NCI-H128 (cell line): ENCODE measurements around the gene SYNDIG1.

ENCODE experiments used
- DNase-seq: peaks from one replicate; lab custom pipeline; 2025; ENCODE audit not compliant: unreplicated experiment; lab: John Stamatoyannopoulos, UW

The SYNDIG1 gene

DNA sequence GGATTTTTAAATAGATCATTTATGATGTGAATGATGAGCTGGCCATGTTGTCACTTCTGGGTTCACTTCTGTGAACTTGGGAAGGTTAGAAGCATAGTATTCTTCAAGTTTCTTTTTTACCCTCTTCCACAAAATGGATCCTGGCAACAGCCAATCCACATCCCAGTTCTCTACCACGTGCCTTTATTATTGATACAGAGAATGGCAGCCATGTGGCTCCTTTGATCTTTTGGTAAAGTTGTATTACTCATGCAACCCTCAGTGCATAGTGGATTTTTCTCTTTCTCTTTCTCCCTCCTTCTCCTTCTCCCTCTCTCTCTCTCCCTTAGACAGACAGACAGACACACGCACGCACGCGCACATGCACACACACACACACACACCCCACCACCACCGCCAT lies 50.0 kb downstream of the SYNDIG1 start:
- DNase-seq, result no peak

GRCh38 chr20:24521032-24521431 lies 51.6 kb downstream of the SYNDIG1 start:
- no peak for DNase-seq

GRCh38 chr20:24522452-24523330 lies 53.3 kb downstream of the SYNDIG1 start:
- DNase-seq, result no peak

DNA sequence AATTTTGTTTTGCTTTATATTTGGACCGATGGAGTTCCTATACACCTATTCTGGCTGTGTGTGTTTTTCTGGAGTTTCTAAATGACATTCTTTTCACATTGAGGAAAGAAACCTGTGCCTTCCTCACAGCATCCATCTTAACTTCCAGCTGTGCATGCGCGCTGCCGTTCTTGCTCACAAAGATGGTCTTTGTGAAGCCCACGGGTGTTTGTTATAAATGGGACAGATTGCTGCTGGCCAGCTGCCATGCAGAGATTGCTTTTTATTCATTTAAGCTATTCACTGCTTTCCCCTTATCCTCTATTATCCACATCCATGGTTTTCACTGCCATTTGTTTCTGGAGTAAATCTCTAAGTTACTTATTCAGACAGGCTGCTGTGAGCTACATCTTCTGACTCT lies 54.2 kb downstream of the SYNDIG1 start:
- DNase-seq, result no peak

DNA sequence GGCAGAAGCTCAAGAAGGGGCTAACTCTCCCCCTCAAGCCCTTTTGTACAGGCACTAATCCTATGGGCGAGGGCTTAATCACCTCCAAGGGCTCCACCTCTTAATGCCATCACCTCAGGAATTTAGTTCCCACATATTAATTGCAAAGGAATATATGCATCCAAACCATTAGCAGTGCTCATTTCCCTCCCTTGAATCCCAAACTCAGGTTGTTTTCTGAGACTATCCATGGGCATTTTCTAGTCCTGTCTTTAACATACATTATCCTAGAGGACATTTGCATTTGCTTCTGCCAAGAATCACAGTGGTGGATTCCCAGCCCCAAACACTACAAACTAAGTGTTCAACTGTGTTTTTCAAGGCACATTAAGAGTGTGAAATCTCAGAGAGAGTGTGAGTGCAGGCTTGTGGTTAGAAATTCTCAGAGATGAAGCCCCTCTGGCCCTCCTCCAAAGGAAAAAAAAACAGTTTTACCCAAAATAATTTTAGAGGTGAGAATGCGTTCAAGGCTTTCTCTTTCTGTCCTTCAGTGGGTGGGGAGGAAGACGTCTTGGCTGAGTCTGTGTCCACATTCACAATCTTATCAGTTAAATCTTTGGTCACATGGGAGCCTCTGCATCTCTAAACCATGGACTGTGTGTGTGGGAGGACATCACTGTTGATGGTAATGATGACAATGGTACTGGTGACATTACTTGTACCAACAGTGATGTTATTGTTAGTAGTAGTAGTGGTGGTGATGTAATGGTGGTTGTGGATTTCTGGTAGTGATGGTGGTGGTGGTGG lies 59.3 kb downstream of the SYNDIG1 start:
- no peak for DNase-seq

DNA sequence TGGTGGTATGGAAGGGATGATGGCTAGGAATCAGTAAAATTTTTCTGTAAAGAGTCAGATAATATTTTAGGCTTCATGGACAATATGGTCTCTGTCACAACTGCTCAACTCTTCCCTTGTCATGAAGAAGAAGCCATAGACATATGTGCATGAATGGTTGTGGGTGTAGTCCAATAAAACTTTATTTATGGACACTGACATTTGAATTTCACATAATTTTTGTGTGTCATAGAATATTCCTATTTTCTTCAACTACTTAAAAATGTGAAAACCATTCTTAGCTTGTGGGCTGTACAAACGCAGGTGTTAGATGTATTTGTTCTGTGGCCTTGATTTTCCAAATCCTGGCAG lies 59.9 kb downstream of the SYNDIG1 start:
- DNase-seq, result no peak

DNA sequence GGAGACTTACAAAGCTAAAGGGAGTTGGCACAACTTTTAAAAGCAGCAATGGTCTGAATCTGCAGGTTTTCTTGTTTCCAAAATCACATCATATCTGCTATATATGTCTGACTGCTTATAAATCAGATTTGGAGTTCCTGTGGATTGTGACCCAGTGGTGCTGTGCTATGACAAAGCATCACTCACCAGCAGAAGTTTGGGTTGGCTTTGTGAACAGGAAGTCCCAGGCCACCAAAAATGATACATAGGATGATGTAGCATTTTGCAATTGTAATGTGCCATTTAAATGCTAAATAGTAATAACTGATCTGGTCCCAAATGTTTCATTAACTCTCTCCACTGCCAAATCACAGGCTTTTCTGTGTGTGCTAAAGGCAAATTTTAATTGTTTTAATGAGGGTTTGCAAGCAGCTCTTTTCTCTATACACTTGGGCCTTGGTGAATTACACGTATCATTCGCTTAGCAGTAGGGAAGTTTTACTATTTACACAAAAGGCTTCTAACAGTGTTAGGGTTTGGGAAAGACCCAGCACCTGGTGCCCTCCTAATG lies 60.8 kb downstream of the SYNDIG1 start:
- no peak for DNase-seq

- no peak for DNase-seq
Measured at GRCh38 chr20:24531202-24531601, 61.8 kb downstream of the SYNDIG1 start.

DNA sequence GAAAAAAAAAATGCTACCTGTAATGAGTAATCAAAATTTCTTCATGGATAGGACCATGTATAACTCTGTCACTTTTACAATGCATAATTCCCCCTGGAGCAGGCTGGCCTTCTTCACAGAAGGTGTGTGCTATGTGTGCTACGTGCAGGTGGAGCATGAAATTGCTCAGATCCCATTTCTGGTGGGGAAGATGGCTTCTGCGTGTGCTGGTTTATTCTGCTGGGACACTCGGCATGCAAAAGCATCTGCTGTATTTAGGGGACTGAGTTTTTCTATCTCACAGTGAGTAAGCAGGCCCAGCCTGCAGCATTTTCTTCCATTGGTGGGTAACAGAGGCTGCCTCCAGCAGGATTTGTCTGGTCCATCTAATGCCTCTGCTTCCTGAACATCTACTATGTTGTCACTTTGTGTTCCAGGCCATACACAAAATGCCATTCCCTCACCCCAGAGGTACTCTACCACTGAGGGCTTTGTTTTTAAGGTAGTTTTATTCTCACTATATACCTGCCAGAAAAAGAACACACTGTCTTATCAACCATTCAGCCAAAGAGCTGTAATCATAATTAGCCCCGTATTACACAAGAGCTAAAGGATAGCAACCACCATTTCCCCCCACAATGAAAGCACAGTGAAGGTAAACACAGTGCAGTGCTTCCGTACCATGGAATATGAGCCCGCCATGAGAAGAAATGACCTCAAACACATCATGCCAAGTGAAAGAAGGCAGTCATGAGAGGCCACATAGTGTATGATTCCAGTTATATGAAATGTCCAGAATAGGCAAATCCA lies 62.4 kb downstream of the SYNDIG1 start:
- DNase-seq, result no peak

GRCh38 chr20:24533449-24533848 lies 64.0 kb downstream of the SYNDIG1 start:
- DNase-seq, result no peak

DNA sequence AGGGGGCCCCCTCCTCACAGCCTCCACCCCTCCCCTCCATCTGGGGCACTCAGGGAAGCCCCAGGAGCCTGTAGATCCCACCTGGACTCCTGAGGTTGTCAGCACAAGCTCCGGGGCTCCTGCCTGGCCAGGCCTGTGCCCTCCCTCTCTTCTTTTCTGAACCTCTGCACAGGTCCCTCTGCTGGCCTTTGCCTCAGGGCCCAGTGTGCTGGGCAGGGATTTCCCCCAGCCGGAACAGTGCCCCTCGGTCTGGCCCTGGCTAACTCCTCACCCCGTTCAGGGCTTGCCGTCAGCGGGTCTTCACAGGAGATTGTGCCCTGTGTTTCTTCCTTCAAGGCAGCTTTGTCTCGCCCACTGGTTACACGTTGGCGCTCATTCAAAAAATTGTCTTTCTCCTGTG lies 64.9 kb downstream of the SYNDIG1 start:
- no peak for DNase-seq

- no peak for DNase-seq
Measured at GRCh38 chr20:24535941-24536730, 66.7 kb downstream of the SYNDIG1 start.

DNA sequence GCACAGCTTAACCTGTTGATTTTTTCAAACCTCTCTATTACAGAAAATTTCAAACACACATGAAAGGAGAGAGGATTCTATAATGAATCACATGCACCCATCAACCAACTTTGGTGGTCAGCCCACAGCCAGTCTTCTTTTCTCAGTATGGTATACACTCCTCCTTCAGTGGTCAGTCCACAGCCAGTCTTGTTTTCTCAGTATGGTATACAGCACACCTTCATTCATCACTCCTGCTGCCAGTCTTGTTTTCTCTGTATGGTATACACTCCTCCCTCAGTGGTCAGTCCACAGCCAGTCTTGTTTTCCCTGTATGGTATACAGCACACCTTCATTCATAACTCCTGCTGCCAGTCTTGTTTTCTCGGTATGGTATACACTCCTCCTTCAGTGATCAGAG lies 67.8 kb downstream of the SYNDIG1 start:
- DNase-seq, result no peak

DNA sequence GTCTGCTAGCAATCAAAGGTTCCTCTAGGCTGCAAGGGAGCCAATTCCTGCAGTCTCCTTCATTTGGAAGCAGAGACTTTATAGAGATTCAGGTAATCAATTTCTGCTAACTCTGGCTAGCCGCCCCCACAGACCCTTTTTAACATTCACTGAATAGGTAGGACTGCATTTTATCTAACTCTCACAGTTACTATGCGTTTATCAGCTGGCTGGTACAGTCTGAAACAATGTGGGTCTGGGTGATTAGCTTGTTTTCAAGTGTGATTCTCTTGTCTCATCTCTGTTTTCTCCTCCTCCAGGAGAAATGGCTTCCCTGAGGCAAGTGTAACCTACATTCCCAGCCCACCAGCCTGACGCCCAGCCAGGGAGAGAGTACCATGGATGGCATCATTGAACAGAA lies 73.3 kb downstream of the SYNDIG1 start:
- no peak for DNase-seq

GRCh38 chr20:24543168-24543567 lies 73.7 kb downstream of the SYNDIG1 start:
- DNase-seq, result no peak

DNA sequence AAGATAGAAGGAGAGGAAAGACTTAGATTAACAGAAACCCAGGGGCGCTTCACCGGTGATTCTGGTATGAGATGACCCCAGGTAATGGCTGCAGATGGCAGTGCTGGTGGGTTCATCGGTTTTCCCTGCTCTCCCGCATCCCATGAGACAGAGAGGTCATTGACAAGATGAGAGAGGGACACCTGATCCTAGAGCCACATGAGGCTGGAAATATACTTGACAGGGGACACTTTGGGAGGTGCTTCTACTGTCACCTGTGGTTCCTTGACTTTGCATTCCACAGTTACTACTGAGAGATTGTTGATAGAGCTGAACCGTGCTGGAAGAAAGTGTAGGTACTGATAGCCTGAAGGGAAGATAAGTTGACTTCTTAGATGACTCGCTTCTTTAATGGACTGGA lies 74.3 kb downstream of the SYNDIG1 start:
- DNase-seq, result no peak

- DNase-seq, result no peak
Measured at GRCh38 chr20:24544371-24544770, 74.9 kb downstream of the SYNDIG1 start.

GRCh38 chr20:24545168-24545567 lies 75.7 kb downstream of the SYNDIG1 start:
- DNase-seq, result no peak

DNA sequence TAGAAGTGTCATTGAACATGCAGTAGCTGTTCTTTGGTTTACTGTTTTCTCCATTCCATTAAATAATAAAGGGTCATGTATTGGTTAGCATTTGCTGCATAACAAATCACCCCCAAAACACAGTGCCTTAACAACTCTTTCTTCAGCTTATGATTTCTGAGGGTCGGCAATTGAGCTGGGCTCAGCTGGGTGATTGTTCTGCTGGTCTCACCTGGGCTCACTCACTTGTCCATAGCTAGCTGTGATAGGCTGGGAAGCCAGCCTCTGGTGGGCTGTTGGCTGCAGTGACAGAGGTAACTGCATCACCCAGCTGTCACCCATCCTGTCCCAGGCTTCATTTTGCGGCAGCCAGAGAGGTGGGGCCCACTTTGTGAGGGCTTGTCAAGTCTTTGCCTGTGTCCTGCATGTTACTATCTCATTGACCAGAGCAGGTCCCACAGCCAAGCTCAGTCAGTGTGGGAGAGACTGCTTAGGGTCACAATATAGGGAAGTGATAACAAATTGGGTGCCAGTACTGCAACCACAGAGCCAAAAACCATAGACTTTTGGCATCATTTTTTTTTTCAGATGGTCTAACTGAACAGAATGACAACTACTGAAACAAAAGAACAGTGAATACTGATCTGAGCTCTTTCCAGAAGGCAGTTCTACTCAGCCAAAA lies 76.9 kb downstream of the SYNDIG1 start:
- no peak for DNase-seq

GRCh38 chr20:24547967-24548366 lies 78.5 kb downstream of the SYNDIG1 start:
- no peak for DNase-seq
